ENCODE measurements around the gene ATRNL1. TPM values are rescaled to one million over a fixed set of nuclear protein-coding genes. Genes with fewer than 3 reads are reported as not detected.

Gene ATRNL1
- total RNA-seq, 6 experiments from 2014 or later = 0.08 to 0.23 (median 0.09) TPM; not detected in 3

GRCh38 chr10:115945701-115946445, 852.7 kb downstream of the ATRNL1 start:
- peaks cover 13% of the 10 kb centered on the region; the same call in 1 of the 2 replicates for H3K36me3 Mint-ChIP-seq (ENCODE audit: low read depth)
- H3K4me1 Mint-ChIP-seq (ENCODE audit: low read depth) = peaks cover 90% of the 10 kb centered on the region
- H3K9me3 Mint-ChIP-seq = no peaks in the 10 kb centered on the region
- H3K27ac Mint-ChIP-seq = peak overlapping the region; percentile 75
- DNase-seq = no peak
- H3K27me3 Mint-ChIP-seq (ENCODE audit: insufficient read depth) = no peaks in the 10 kb centered on the region
- TF ChIP-seq CTCF (IDR thresholded peaks at IDR 0.05) = no peak
- H3K4me3 Mint-ChIP-seq = peak overlapping the region; percentile 40

- H3K36me3 Mint-ChIP-seq (ENCODE audit: low read depth) = peaks cover 12% of the 10 kb centered on the region; the same call in 1 of the 2 replicates
- peak overlapping the region; percentile 23 for H3K4me3 Mint-ChIP-seq
- TF ChIP-seq CTCF (IDR thresholded peaks at IDR 0.05) = no peak
- no peaks in the 10 kb centered on the region for H3K9me3 Mint-ChIP-seq
- H3K27me3 Mint-ChIP-seq (ENCODE audit: insufficient read depth) = no peaks in the 10 kb centered on the region
- peaks cover 89% of the 10 kb centered on the region for H3K4me1 Mint-ChIP-seq (ENCODE audit: low read depth)
- H3K27ac Mint-ChIP-seq = peak overlapping the region; percentile 43
- DNase-seq = peak; percentile 42
These were observed 853.9 kb downstream of the ATRNL1 start for GRCh38 chr10:115947104-115947503.

DNA sequence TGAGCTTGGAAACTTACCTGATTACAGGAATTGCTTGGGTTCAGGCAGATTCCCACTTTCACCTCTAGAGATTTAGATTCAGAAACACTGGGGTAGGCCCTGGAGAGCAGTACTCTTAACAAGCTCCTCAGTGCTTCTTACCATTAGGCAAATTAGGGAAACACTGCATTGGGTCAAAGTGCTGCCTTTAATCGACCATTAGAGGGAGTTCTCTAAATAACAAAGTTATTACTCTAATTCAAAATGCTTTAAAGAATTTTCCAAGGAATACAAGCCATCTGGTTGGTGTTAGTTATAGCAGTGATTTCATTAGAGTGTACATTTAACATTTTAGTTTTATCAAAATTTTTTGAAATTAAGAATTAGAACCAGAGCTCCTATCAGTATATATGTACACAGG, 855.3 kb downstream of the ATRNL1 start:
- no peaks in the 10 kb centered on the region for H3K36me3 Mint-ChIP-seq (ENCODE audit: low read depth)
- peak; percentile 72 for TF ChIP-seq CTCF (IDR thresholded peaks at IDR 0.05)
- H3K9me3 Mint-ChIP-seq = no peaks in the 10 kb centered on the region
- H3K4me1 Mint-ChIP-seq (ENCODE audit: low read depth) = peaks cover 88% of the 10 kb centered on the region
- H3K27ac Mint-ChIP-seq = 0 out of 2 replicates have a peak overlapping the region, but pooled peaks have one; percentile 20
- DNase-seq = peak; percentile 20
- no peak overlapping the region for H3K4me3 Mint-ChIP-seq
- H3K27me3 Mint-ChIP-seq (ENCODE audit: insufficient read depth) = no peaks in the 10 kb centered on the region

DNA sequence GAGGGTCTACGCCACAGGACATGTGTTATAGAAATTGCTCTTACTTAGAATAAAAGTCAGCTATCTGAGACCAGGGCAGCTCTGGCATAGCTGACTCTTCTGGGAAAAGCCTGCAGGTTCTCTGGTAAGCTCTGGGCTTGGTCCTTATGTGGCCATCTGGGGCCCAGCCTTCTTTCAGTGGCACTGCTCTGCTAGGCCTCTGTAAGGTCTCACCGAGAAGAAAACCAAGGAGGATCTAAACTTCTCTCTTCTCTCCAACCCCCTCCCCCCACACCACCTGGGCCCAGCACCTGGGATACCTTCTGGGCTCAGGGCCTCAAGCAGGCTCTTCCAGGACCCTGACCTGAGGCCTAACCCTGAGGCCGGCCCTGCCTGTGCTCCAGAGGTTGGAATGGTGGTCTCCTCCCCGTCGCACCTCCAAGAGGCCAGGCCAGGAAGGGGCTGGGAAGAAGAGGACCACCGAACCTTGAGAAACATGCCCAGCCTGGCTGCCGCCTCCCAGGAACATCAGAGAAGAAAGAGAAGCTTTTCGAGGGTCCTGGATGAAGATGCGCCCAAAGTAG, 856.2 kb downstream of the ATRNL1 start:
- Mint-ChIP-seq H3K36me3 (ENCODE audit: low read depth) (no peaks in the 10 kb centered on the region), H3K4me1 (ENCODE audit: low read depth) (peaks cover 87% of the 10 kb centered on the region), H3K27me3 (ENCODE audit: insufficient read depth) (no peaks in the 10 kb centered on the region), H3K27ac (peak overlapping the region; percentile 20; the same call in 1 of the 2 replicates), H3K4me3 (no peak overlapping the region), H3K9me3 (no peaks in the 10 kb centered on the region)
- no peak for DNase-seq
- no peak for TF ChIP-seq CTCF (IDR thresholded peaks at IDR 0.05)

- no peak for TF ChIP-seq CTCF (IDR thresholded peaks at IDR 0.05)
- Mint-ChIP-seq H3K27me3 (ENCODE audit: insufficient read depth) (no peaks in the 10 kb centered on the region), H3K4me3 (no peak overlapping the region), H3K27ac (peak overlapping the region; percentile 29), H3K4me1 (ENCODE audit: low read depth) (peaks cover 78% of the 10 kb centered on the region), H3K9me3 (no peaks in the 10 kb centered on the region), H3K36me3 (ENCODE audit: low read depth) (no peaks in the 10 kb centered on the region)
- no peak for DNase-seq
These were observed 857.2 kb downstream of the ATRNL1 start for GRCh38 chr10:115950320-115950719.

Data from HFFc6 (cell line).